ENCODE results near the gene DMXL1.

The DMXL1 gene

GRCh38 chr5:119082691-119083090 lies 11.8 kb downstream of the DMXL1 start:
- CTCF ChIA-PET: no interaction called here
- POLR2A ChIA-PET: interaction anchor here (1.2 to 1.4 kb wide), 2 partner anchors 10 to 11 kb away, joined by 3 to 4 read pairs; partner anchors contain the start of gene DMXL1

More at GRCh38 chr5:119082691-119083090, 11.8 kb downstream of the DMXL1 start:
- no peak overlapping the region for H3K4me3 ChIP-seq (ENCODE audit: low read depth, low read length)
- H3K36me3 ChIP-seq (ENCODE audit: control insufficient read depth in 2 of 2, insufficient read depth in 1 of 2, low read length in 2 of 2): peaks cover 0 to 4% of the 10 kb centered on the region in 2 experiments; a peak in 2 of 3 replicates
- H3K9me3 ChIP-seq (ENCODE audit: control insufficient read depth, insufficient read depth, low read depth, low read length): no peaks in the 10 kb centered on the region
- no peak overlapping the region for H3K27ac ChIP-seq (ENCODE audit: extremely low read depth, low read depth, low read length)
- H3K4me1 ChIP-seq (ENCODE audit: control insufficient read depth, insufficient read depth, low read length): peaks cover 7% of the 10 kb centered on the region
- no peak for TF ChIP-seq ATF2 (tag by site-specific recombination; IDR thresholded peaks at IDR 0.05; ENCODE audit: low read depth)
- TF ChIP-seq ZNF138 (tag by site-specific recombination; IDR thresholded peaks at IDR 0.05; ENCODE audit: borderline replicate concordance): no peak
- no peak for TF ChIP-seq SP2 (tag by site-specific recombination; IDR thresholded peaks at IDR 0.05)
- TF ChIP-seq ZSCAN30 (tag by site-specific recombination; IDR thresholded peaks at IDR 0.05): no peak
- no peak for TF ChIP-seq ZNF610 (tag by site-specific recombination; IDR thresholded peaks at IDR 0.05; ENCODE audit: borderline replicate concordance)
- no peak for TF ChIP-seq OVOL3 (tag by site-specific recombination; IDR thresholded peaks at IDR 0.05)
- TF ChIP-seq YY2 (tag by site-specific recombination; IDR thresholded peaks at IDR 0.05): no peak
- no peak for TF ChIP-seq ZXDB (tag by site-specific recombination; IDR thresholded peaks at IDR 0.05)
- TF ChIP-seq ZNF658 (tag by site-specific recombination; IDR thresholded peaks at IDR 0.05): no peak
- TF ChIP-seq ZNF26 (tag by site-specific recombination; IDR thresholded peaks at IDR 0.05): no peak
- TF ChIP-seq GFI1B (tag by site-specific recombination; IDR thresholded peaks at IDR 0.05): no peak
- no peak for TF ChIP-seq AEBP2 (tag by site-specific recombination; IDR thresholded peaks at IDR 0.05; ENCODE audit: borderline replicate concordance)
- TF ChIP-seq ZBTB49 (tag by site-specific recombination; IDR thresholded peaks at IDR 0.05; ENCODE audit: low read depth): no peak
- TF ChIP-seq GLI4 (tag by site-specific recombination; IDR thresholded peaks at IDR 0.05): no peak
- no peak for TF ChIP-seq ZNF639 (tag by site-specific recombination; IDR thresholded peaks at IDR 0.05)
- no peak for TF ChIP-seq WT1 (tag by site-specific recombination; IDR thresholded peaks at IDR 0.05)
- no peak for TF ChIP-seq ZNF785 (tag by site-specific recombination; IDR thresholded peaks at IDR 0.05)

Measured in HEK293 (cell line).